ENCODE measurements around the gene GSK3A. TPM values are rescaled to one million over a fixed set of nuclear protein-coding genes. Genes with fewer than 3 reads are reported as not detected.

GSK3A gene
- total RNA-seq, 1 donor from 2014 or later = 12.4 TPM

GRCh38 chr19:42244347-42245220 lies 2.2 kb upstream of the GSK3A start:
- FAIRE-seq (no peak), DNase-seq (ENCODE audit: low read depth) (peak; percentile 90)
- peak; percentile 76 for TF ChIP-seq CTCF (IDR thresholded peaks at IDR 0.05; ENCODE audit: insufficient read depth, low read length, severe bottlenecking)
- H3K27me3 ChIP-seq (ENCODE audit: control insufficient read depth, insufficient read depth, low read length) = no peaks in the 10 kb centered on the region
- peaks cover 16% of the 10 kb centered on the region for H3K36me3 ChIP-seq (ENCODE audit: control insufficient read depth, insufficient read depth, low read length)
- peak overlapping the region; percentile 70 for H3K4me3 ChIP-seq (ENCODE audit: low read depth, low read length)

GRCh38 chr19:42242069-42242511 lies 312 bp downstream of the GSK3A start:
- TF ChIP-seq CTCF (IDR thresholded peaks at IDR 0.05; ENCODE audit: insufficient read depth, low read length, severe bottlenecking) = no peak
- peaks cover 6% of the 10 kb centered on the region for H3K36me3 ChIP-seq (ENCODE audit: control insufficient read depth, insufficient read depth, low read length)
- H3K27me3 ChIP-seq (ENCODE audit: control insufficient read depth, insufficient read depth, low read length) = no peaks in the 10 kb centered on the region
- DNase-seq (ENCODE audit: low read depth) (no peak), FAIRE-seq (no peak)
- peak overlapping the region; percentile 70 for H3K4me3 ChIP-seq (ENCODE audit: low read depth, low read length)

GRCh38 chr19:42241279-42241678 lies 1.1 kb downstream of the GSK3A start:
- H3K4me3 ChIP-seq (ENCODE audit: low read depth, low read length) = peak overlapping the region; percentile 70
- FAIRE-seq (no peak), DNase-seq (ENCODE audit: low read depth) (no peak)
- no peak for TF ChIP-seq CTCF (IDR thresholded peaks at IDR 0.05; ENCODE audit: insufficient read depth, low read length, severe bottlenecking)
- peaks cover 8% of the 10 kb centered on the region for H3K36me3 ChIP-seq (ENCODE audit: control insufficient read depth, insufficient read depth, low read length)
- H3K27me3 ChIP-seq (ENCODE audit: control insufficient read depth, insufficient read depth, low read length) = no peaks in the 10 kb centered on the region

GRCh38 chr19:42239544-42240220 lies 2.7 kb downstream of the GSK3A start:
- Histone ChIP-seq H3K27me3 (ENCODE audit: control insufficient read depth, insufficient read depth, low read length) (no peaks in the 10 kb centered on the region), H3K4me3 (ENCODE audit: low read depth, low read length) (no peak overlapping the region), H3K36me3 (ENCODE audit: control insufficient read depth, insufficient read depth, low read length) (peaks cover 11% of the 10 kb centered on the region)
- TF ChIP-seq CTCF (IDR thresholded peaks at IDR 0.05; ENCODE audit: insufficient read depth, low read length, severe bottlenecking) = no peak
- no peak for DNase-seq (ENCODE audit: low read depth)
- FAIRE-seq = no peak

GRCh38 chr19:42235181-42235580 lies 7.2 kb downstream of the GSK3A start:
- Histone ChIP-seq H3K4me3 (ENCODE audit: low read depth, low read length) (no peak overlapping the region), H3K27me3 (ENCODE audit: control insufficient read depth, insufficient read depth, low read length) (no peaks in the 10 kb centered on the region), H3K36me3 (ENCODE audit: control insufficient read depth, insufficient read depth, low read length) (peaks cover 25% of the 10 kb centered on the region)
- FAIRE-seq = no peak
- no peak for DNase-seq (ENCODE audit: low read depth)
- no peak for TF ChIP-seq CTCF (IDR thresholded peaks at IDR 0.05; ENCODE audit: insufficient read depth, low read length, severe bottlenecking)
